Fibroblast of mammary gland (primary cell): ENCODE results near the gene EPHA4.
A peak's percentile ranks its signal among the peaks of the same experiment; 100 is the strongest.

ENCODE experiments used
- DNase-seq: peaks from one replicate; pipeline ENCODE4 v3.0.0-alpha.2; 2010; ENCODE audit warnings: low read depth
- H3K4me3 ChIP-seq: 2 replicates; pipeline ENCODE4 v1.5.1; 2011; ENCODE audit warnings: low read depth, mild to moderate bottlenecking, low read length, moderate library complexity; ENCODE audit not compliant: control insufficient read depth
- CTCF ChIP-seq: conservative IDR thresholded peaks from 2 replicates; pipeline ENCODE4 v1.5.1; 2011; ENCODE audit warnings: low read depth, low read length, inconsistent platforms; ENCODE audit not compliant: control insufficient read depth, insufficient read depth

The EPHA4 gene

GRCh38 chr2:221425891-221426290 is 146.2 kb downstream of the EPHA4 start:
- no peak overlapping the region for H3K4me3 ChIP-seq
- no peak for TF ChIP-seq CTCF
- no peak for DNase-seq

- no peak for TF ChIP-seq CTCF
- no peak overlapping the region for H3K4me3 ChIP-seq
- DNase-seq = no peak
Observed at GRCh38 chr2:221425353-221425752, 146.8 kb downstream of the EPHA4 start.

GRCh38 chr2:221423210-221423804 is 148.8 kb downstream of the EPHA4 start:
- no peak overlapping the region for H3K4me3 ChIP-seq
- TF ChIP-seq CTCF = no peak
- peak; percentile 14 for DNase-seq

- DNase-seq = peak; percentile 10
- no peak for TF ChIP-seq CTCF
- H3K4me3 ChIP-seq = no peak overlapping the region
Observed at GRCh38 chr2:221422516-221423209, 149.4 kb downstream of the EPHA4 start.

GRCh38 chr2:221420245-221420644 is 151.9 kb downstream of the EPHA4 start:
- no peak overlapping the region for H3K4me3 ChIP-seq
- TF ChIP-seq CTCF = no peak
- no peak for DNase-seq

- TF ChIP-seq CTCF = no peak
- no peak overlapping the region for H3K4me3 ChIP-seq
- no peak for DNase-seq
Observed at GRCh38 chr2:221415789-221416188, 156.3 kb downstream of the EPHA4 start.
